H54 (cell line): ENCODE measurements around the gene MYL12B.
A peak's percentile ranks its signal among the peaks of the same experiment; 100 is the strongest.
"Not testable (repeated sequence)": the region's sequence is repeated elsewhere in the genome, so short reads cannot be mapped to it uniquely, and the experiment has no call there.

Experiments used
- DNase-seq: peaks from one replicate; pipeline ENCODE4 v3.0.0; 2011; ENCODE audit warnings: low spot score, mixed read lengths; ENCODE audit not compliant: insufficient read length
- FAIRE-seq: peaks from 3 replicates; lab custom pipeline; 2011; peaks lifted over from hg19 to GRCh38; lab: Jason Lieb, UNC
- POLR2A ChIP-seq: IDR thresholded peaks from 2 replicates; pipeline ENCODE4 v1.6.1; 2011; ENCODE audit warnings: low read depth, mild to moderate bottlenecking, low read length

MYL12B gene

GRCh38 chr18:3260995-3261372 lies 949 bp upstream of the MYL12B start:
- TF ChIP-seq POLR2A: no peak
- FAIRE-seq (no peak), DNase-seq (no peak)

- DNase-seq: peak; percentile 38
- no peak for TF ChIP-seq POLR2A
- FAIRE-seq: no peak
Observed at GRCh38 chr18:3262234-3263131, 550 bp downstream of the MYL12B start.

GRCh38 chr18:3263132-3263700 lies 1.3 kb downstream of the MYL12B start:
- FAIRE-seq (peak; percentile 20), DNase-seq (no peak)
- no peak for TF ChIP-seq POLR2A

GRCh38 chr18:3264362-3264761 lies 2.4 kb downstream of the MYL12B start:
- FAIRE-seq: no peak
- DNase-seq: no peak
- no peak for TF ChIP-seq POLR2A

GRCh38 chr18:3265564-3266033 lies 3.7 kb downstream of the MYL12B start:
- DNase-seq (no peak), FAIRE-seq (peak; percentile 27)
- no peak for TF ChIP-seq POLR2A

- TF ChIP-seq POLR2A: no peak
- no peak for DNase-seq
- no peak for FAIRE-seq
Observed at GRCh38 chr18:3266062-3266608, 4.2 kb downstream of the MYL12B start.

- TF ChIP-seq POLR2A: no peak
Observed at GRCh38 chr18:3268306-3268705, 6.4 kb downstream of the MYL12B start.

GRCh38 chr18:3269241-3269913 lies 7.4 kb downstream of the MYL12B start:
- no peak for FAIRE-seq
- no peak for TF ChIP-seq POLR2A
- no peak for DNase-seq

More at GRCh38 chr18:3268306-3268705, 6.4 kb downstream of the MYL12B start:
- FAIRE-seq: peak; percentile 61
- DNase-seq: no peak

GRCh38 chr18:3269914-3270299 lies 8.0 kb downstream of the MYL12B start:
- no peak for FAIRE-seq
- no peak for TF ChIP-seq POLR2A
- DNase-seq: no peak

- DNase-seq: no peak
- FAIRE-seq: no peak
- no peak for TF ChIP-seq POLR2A
Observed at GRCh38 chr18:3273042-3273441, 11.1 kb downstream of the MYL12B start.

GRCh38 chr18:3277643-3278213 lies 15.8 kb downstream of the MYL12B start:
- peak; percentile 66 for FAIRE-seq
- not testable (repeated sequence) for DNase-seq

GRCh38 chr18:3279201-3280185 lies 17.6 kb downstream of the MYL12B start:
- TF ChIP-seq POLR2A: no peak

More at GRCh38 chr18:3279201-3280185, 17.6 kb downstream of the MYL12B start:
- no peak for DNase-seq
- no peak for FAIRE-seq
